ENCODE results near the gene KIF2A.

Gene KIF2A

DNA sequence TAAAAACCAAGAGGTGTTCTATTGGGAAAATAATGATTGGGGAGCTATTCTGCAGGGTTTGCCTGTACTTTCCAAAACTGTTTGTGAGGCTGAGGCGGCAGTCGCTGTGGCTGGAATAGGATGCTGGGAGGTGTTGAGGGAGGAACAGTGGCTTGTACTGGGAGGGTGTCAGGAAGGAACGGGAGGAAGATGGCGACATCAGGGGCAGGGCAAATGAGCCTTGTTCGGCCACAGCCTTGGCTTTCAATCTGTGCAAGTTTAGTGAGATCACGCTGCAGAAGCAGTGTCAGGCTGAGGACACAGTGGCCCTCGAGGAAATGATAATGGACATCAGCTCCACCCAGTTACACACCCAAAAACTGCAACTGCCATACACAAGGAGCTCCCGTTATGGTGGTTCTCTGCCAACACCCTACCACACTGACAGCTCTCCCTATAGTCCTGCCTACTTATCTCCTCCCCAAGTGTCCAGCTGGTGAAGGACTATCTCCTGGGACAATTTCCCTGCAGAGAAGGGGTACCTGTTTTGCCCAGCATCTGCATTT, 27.3 kb downstream of the KIF2A start:
- no peaks in the 10 kb centered on the region for H3K27me3 Mint-ChIP-seq
- no peaks in the 10 kb centered on the region for H3K9me3 Mint-ChIP-seq
- H3K36me3 Mint-ChIP-seq, result peaks cover 4% of the 10 kb centered on the region
- H3K4me1 Mint-ChIP-seq, result peaks cover 80% of the 10 kb centered on the region
- no peak overlapping the region for H3K4me3 Mint-ChIP-seq
- H3K27ac Mint-ChIP-seq, result peak overlapping the region; percentile 91

GRCh38 chr5:62334082-62334481, 28.1 kb downstream of the KIF2A start:
- no peaks in the 10 kb centered on the region for H3K27me3 Mint-ChIP-seq
- no peaks in the 10 kb centered on the region for H3K9me3 Mint-ChIP-seq
- H3K4me1 Mint-ChIP-seq, result peaks cover 80% of the 10 kb centered on the region
- peak overlapping the region; percentile 14 for H3K27ac Mint-ChIP-seq
- peaks cover 4% of the 10 kb centered on the region for H3K36me3 Mint-ChIP-seq
- no peak overlapping the region for H3K4me3 Mint-ChIP-seq

DNA sequence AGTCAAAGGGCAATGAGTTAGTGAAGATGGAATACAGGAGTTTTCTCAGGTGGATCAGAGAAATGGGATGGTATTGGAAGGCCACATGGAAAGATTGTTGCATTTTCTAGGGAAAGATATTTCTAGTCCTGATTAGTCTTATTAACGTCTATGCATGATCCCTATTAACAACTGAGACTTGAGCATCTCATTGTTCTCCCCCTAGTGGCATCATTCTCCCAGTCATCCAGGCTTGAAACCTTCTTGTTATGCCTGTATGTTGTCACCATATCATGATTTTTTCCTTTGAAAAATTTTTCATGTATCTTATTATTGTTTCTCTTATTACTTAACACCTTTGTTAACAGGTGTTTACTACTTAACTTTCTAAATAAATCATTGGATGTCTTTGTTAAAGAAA, 34.4 kb downstream of the KIF2A start:
- H3K4me3 Mint-ChIP-seq, result no peak overlapping the region
- no peaks in the 10 kb centered on the region for H3K9me3 Mint-ChIP-seq
- H3K27ac Mint-ChIP-seq, result no peak overlapping the region
- peaks cover 2% of the 10 kb centered on the region for H3K36me3 Mint-ChIP-seq
- no peaks in the 10 kb centered on the region for H3K27me3 Mint-ChIP-seq
- H3K4me1 Mint-ChIP-seq, result peaks cover 70% of the 10 kb centered on the region

DNA sequence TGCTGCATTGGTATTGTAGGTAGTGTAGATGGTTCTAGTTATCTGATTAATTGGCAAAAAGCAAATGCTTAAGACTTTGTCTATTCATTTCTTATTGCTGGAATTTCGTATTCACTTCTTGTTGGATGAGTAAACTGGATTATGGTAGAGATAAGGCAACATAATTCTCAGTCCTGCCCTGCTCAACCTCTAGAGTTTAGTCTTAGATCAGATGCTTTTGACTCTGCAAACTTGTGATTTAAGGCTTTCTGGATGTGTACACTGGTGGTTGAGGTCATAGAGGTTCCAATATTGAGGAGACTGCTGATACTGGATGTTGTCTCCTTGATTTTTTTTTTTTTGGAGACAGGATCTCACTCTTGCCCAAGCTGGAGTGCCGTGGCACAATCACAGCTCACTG, 35.0 kb downstream of the KIF2A start:
- H3K4me1 Mint-ChIP-seq, result peaks cover 66% of the 10 kb centered on the region
- no peaks in the 10 kb centered on the region for H3K9me3 Mint-ChIP-seq
- no peak overlapping the region for H3K4me3 Mint-ChIP-seq
- peaks cover 2% of the 10 kb centered on the region for H3K36me3 Mint-ChIP-seq
- no peak overlapping the region for H3K27ac Mint-ChIP-seq
- no peaks in the 10 kb centered on the region for H3K27me3 Mint-ChIP-seq

GRCh38 chr5:62341783-62342475, 35.9 kb downstream of the KIF2A start:
- Mint-ChIP-seq H3K36me3 (peaks cover 2% of the 10 kb centered on the region), H3K4me1 (peaks cover 61% of the 10 kb centered on the region), H3K27ac (peak overlapping the region; percentile 87), H3K9me3 (no peaks in the 10 kb centered on the region), H3K27me3 (no peaks in the 10 kb centered on the region), H3K4me3 (peak overlapping the region; percentile 66)

GRCh38 chr5:62342476-62342837, 36.5 kb downstream of the KIF2A start:
- Mint-ChIP-seq H3K27me3 (no peaks in the 10 kb centered on the region), H3K27ac (peak overlapping the region; percentile 87), H3K4me1 (peaks cover 63% of the 10 kb centered on the region), H3K4me3 (no peak overlapping the region), H3K36me3 (peaks cover 2% of the 10 kb centered on the region), H3K9me3 (no peaks in the 10 kb centered on the region)

GRCh38 chr5:62343428-62343827, 37.4 kb downstream of the KIF2A start:
- H3K4me3 Mint-ChIP-seq, result no peak overlapping the region
- H3K9me3 Mint-ChIP-seq, result no peaks in the 10 kb centered on the region
- peak overlapping the region; percentile 87 for H3K27ac Mint-ChIP-seq
- peaks cover 2% of the 10 kb centered on the region for H3K36me3 Mint-ChIP-seq
- no peaks in the 10 kb centered on the region for H3K27me3 Mint-ChIP-seq
- H3K4me1 Mint-ChIP-seq, result peaks cover 65% of the 10 kb centered on the region

- Mint-ChIP-seq H3K27ac (no peak overlapping the region), H3K36me3 (peaks cover 6% of the 10 kb centered on the region), H3K4me1 (peaks cover 49% of the 10 kb centered on the region), H3K27me3 (no peaks in the 10 kb centered on the region), H3K9me3 (no peaks in the 10 kb centered on the region), H3K4me3 (no peak overlapping the region)
Measured at GRCh38 chr5:62346748-62347147, 40.7 kb downstream of the KIF2A start.

DNA sequence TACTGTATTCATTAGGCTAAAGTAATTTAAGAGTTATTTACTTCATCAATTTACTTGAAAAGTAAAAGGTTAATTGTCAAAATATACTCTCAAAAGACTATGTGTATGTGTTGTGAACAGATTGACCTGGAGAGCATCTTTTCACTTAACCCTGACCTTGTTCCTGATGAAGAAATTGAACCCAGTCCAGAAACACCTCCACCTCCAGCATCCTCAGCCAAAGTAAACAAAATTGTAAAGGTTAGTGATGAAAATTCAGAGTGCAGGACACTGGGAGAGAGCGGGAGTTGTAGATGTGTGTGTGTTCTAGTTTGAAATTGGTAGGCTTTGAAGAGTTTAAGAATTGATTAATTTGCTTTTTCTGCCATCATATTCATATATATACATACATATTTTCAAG, 41.9 kb downstream of the KIF2A start:
- H3K9me3 Mint-ChIP-seq, result no peaks in the 10 kb centered on the region
- peak overlapping the region; percentile 62 for H3K27ac Mint-ChIP-seq
- no peaks in the 10 kb centered on the region for H3K27me3 Mint-ChIP-seq
- H3K4me1 Mint-ChIP-seq, result peaks cover 39% of the 10 kb centered on the region
- peaks cover 6% of the 10 kb centered on the region for H3K36me3 Mint-ChIP-seq
- no peak overlapping the region for H3K4me3 Mint-ChIP-seq

DNA sequence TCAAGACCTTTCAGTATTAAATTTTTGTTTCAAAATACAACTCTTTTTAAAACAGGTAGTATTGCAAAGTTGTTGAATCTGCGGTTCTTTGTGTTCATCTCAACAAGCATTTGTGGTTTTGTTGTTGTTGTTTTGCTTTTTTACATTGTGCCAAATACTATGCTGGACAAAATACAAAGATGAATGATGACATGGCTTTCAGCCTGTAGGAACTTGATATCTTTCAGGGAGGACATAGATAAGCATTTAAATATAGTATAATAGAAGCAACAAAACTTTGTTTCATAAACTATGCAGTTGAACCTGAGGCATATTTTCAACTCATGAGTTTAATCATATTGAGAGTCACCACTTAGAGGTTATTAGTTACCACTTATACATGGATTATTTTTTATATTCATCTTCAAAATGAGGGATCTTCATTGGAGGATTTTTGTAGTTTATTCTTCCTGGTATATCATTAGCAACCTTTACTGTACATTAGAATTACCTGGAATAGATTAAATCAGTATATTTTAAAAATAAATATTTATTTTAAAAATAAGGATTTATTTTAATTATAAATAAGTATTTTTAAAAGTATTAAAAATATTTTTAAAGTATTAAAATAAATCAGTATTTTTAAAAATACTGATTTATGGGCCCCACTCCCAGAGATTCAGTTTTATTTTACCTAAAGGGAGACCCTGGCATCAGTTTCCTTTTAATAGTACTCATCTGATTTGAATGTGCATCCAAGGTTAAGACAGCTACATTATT, 42.9 kb downstream of the KIF2A start:
- H3K27me3 Mint-ChIP-seq, result no peaks in the 10 kb centered on the region
- no peaks in the 10 kb centered on the region for H3K9me3 Mint-ChIP-seq
- H3K27ac Mint-ChIP-seq, result peak overlapping the region; percentile 3
- H3K4me1 Mint-ChIP-seq, result peaks cover 30% of the 10 kb centered on the region
- peaks cover 4% of the 10 kb centered on the region for H3K36me3 Mint-ChIP-seq
- no peak overlapping the region for H3K4me3 Mint-ChIP-seq

DNA sequence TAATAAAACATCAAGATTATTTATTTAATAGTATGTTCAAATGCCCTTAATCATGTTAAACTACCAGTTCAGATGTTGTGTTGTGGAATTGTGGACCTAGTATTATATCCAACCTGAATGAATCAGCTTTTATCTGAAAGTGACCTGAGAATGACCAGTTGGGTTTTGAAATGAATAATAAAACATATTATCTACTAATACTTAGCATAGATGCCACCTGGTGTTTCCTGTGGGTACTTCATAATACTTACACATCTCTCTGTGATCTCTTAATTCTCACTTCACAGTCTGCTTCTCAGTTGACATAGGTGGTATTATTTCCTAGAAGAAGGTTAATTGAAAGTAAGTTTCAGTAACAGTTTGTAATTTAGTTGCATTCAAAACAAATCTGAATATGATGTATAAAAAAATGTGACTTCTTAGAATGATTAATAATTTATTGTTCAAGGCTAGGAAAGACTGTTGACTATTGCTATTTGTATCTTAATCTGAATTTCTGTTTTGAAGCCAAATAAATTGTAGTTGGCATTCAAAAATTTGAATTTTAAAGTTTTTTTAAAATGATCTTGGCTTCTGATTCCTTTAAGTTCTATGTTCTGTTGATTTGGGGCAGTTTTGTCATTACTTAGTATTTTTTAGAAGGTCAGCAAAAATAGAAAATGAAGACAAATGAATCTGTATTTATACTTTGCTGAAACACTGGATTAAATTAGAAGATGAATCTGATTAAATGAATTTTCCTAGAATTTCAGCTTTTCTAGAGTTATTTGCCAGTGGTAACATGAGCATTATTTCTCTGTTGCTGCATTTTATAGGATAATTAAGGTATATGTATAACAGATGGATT, 48.2 kb downstream of the KIF2A start:
- H3K4me3 Mint-ChIP-seq, result no peak overlapping the region
- H3K4me1 Mint-ChIP-seq, result peaks cover 10% of the 10 kb centered on the region
- H3K27ac Mint-ChIP-seq, result no peak overlapping the region
- H3K27me3 Mint-ChIP-seq, result no peaks in the 10 kb centered on the region
- no peaks in the 10 kb centered on the region for H3K9me3 Mint-ChIP-seq
- peaks cover 4% of the 10 kb centered on the region for H3K36me3 Mint-ChIP-seq

GRCh38 chr5:62362701-62363100, 56.7 kb downstream of the KIF2A start:
- H3K4me3 Mint-ChIP-seq, result no peak overlapping the region
- peaks cover 11% of the 10 kb centered on the region for H3K36me3 Mint-ChIP-seq
- H3K4me1 Mint-ChIP-seq, result no peaks in the 10 kb centered on the region
- no peak overlapping the region for H3K27ac Mint-ChIP-seq
- no peaks in the 10 kb centered on the region for H3K9me3 Mint-ChIP-seq
- no peaks in the 10 kb centered on the region for H3K27me3 Mint-ChIP-seq

- peaks cover 17% of the 10 kb centered on the region for H3K36me3 Mint-ChIP-seq
- H3K27me3 Mint-ChIP-seq, result no peaks in the 10 kb centered on the region
- H3K4me1 Mint-ChIP-seq, result peaks cover 12% of the 10 kb centered on the region
- H3K4me3 Mint-ChIP-seq, result no peak overlapping the region
- peak overlapping the region; percentile 95 for H3K27ac Mint-ChIP-seq
- no peaks in the 10 kb centered on the region for H3K9me3 Mint-ChIP-seq
Measured at GRCh38 chr5:62369039-62369438, 63.0 kb downstream of the KIF2A start.

DNA sequence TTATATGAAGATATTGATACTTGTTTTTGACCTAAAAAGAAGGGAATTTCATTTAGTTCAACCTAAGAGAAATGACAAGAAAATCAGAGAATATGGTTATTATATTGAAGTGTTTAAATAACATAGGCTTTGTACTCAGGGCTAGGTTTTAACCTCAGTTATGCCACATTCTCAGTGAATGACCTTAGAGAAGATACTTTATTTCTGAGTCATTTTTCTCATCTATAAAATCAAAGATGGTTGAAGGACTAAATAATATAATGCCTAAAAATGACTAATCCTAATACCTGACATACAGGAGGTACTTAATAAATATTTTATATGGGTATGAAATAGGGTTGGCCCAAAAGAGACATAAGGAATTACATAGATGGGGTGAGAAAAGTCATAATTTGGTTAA, 65.4 kb downstream of the KIF2A start:
- Mint-ChIP-seq H3K27ac (peak overlapping the region; percentile 65), H3K27me3 (no peaks in the 10 kb centered on the region), H3K9me3 (no peaks in the 10 kb centered on the region), H3K36me3 (peaks cover 12% of the 10 kb centered on the region), H3K4me3 (no peak overlapping the region), H3K4me1 (peaks cover 12% of the 10 kb centered on the region)

DNA sequence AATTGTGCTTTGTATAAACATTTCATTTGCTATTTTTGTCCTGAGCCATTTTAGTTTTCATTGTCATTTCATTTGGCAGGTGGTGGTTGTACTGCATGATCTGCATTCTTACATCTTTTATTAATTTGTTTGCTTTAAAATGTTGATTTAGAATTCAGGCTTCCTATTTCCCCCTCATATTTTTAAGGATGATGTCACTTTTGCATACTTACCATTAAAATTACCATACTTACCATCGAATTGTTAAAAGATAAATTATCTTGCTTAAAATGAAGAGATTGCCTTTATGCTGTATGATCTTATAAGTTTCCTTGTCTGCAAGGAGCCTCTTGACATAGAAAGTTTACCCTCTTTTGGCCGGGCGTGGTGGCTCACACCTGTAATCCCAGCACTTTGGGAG, 66.6 kb downstream of the KIF2A start:
- H3K4me3 Mint-ChIP-seq, result no peak overlapping the region
- H3K27me3 Mint-ChIP-seq, result no peaks in the 10 kb centered on the region
- peaks cover 9% of the 10 kb centered on the region for H3K36me3 Mint-ChIP-seq
- H3K27ac Mint-ChIP-seq, result peak overlapping the region; percentile 41
- peaks cover 12% of the 10 kb centered on the region for H3K4me1 Mint-ChIP-seq
- H3K9me3 Mint-ChIP-seq, result no peaks in the 10 kb centered on the region

Data from activated naive CD4-positive, alpha-beta T cell treated with anti-CD3 and anti-CD28 coated beads, Interleukin-2, amount 50 U/mL, for 24 hours (primary cell).